Measurements from ENCODE around the gene ALCAM.

ALCAM gene

GRCh38 chr3:105366326-105367062, at the start of gene ALCAM:
Gene ALCAM, plus strand, starts transcription at chr3:105366909.
- FAIRE-seq (peak; percentile 93), DNase-seq (ENCODE audit: low spot score) (peak; percentile 99)

DNA sequence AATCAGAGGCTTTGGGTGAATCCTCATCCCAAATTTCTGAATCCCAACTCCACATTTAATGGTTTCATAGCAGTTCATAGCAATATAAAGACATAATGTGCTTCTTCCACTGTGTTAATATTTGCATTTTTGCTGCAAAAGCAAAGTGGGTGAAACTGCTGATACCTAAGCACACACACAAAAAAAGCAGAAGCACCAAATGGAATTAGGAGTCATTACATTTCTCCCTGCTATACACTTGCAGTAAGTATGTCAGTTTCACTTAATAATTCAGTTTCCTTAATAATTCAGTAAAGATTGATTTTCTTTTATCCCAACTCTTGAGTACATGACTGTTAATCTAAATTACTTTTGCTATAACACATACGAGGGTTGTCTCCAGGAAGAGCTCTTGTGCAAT, 48.9 kb upstream of the ALCAM start:
- no peak for FAIRE-seq
- DNase-seq (ENCODE audit: low spot score), result no peak

GRCh38 chr3:105322570-105323273, 44.0 kb upstream of the ALCAM start:
- DNase-seq (ENCODE audit: low spot score) (no peak), FAIRE-seq (no peak)

DNA sequence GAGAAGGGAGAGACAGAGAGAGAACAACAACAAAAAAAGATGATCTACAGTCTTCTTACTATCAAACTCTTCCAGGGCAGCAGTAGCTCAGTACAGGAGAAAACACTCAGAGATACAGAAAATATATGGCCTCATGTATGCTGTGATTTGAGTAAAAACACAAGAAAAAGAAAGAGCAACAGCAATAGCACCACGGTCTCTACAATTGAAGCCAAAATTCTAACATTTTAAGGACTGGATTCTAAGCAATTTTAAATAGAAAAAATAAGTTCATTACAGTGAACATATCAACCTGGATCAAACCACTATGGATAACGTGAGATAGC, 43.5 kb upstream of the ALCAM start:
- FAIRE-seq (no peak), DNase-seq (ENCODE audit: low spot score) (no peak)

- FAIRE-seq (no peak), DNase-seq (ENCODE audit: low spot score) (no peak)
These were observed 41.8 kb upstream of the ALCAM start for GRCh38 chr3:105324951-105325350.

DNA sequence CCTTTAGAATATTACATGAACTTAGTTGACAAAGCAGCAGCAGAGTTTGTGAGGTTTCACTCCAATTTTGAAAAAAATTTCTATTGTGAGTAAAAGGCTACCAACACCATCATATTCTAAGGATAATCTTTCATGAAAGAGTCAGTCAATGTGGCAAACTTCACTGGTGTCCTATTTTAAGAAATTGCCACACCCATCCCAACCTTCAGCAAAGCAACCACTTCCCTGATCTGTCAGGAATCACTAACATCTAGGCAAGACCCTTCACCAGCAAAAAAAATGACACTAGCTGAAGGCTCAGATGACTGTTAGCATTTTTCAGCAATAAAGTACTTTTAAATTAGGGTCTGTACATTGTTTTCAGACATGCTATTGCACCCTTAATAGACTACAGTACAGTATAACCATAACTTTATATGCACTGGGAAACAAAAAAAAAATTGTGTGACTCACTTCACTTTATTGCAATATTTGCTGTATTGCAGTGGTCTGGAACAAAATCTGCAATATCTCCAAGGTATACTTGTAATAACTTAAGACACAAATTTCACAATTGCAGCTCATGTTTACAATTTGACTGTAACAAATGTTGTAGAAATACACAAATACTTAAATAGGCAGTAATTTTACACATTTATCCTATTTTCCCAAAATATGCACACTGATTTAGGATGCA, 38.9 kb upstream of the ALCAM start:
- DNase-seq (ENCODE audit: low spot score) (no peak), FAIRE-seq (no peak)

DNA sequence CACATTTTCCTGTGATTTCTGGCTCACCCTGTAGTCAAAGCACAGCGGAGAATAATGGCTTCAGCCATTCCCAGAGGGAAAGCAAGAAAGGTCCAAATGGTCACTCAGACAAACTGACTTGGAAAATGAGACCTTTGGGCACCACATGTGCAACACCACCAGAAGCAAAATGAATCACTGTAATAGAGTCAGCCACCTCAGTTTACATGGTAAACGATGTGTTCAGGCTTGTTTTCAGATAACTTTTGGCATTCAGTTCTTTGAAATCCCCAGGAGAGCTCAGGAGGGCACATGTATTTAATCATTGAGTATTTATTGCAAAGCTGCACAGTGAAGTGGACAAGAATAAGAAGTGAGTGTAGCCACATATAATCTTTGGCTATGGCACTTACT, 38.4 kb upstream of the ALCAM start:
- no peak for FAIRE-seq
- DNase-seq (ENCODE audit: low spot score), result no peak

DNA sequence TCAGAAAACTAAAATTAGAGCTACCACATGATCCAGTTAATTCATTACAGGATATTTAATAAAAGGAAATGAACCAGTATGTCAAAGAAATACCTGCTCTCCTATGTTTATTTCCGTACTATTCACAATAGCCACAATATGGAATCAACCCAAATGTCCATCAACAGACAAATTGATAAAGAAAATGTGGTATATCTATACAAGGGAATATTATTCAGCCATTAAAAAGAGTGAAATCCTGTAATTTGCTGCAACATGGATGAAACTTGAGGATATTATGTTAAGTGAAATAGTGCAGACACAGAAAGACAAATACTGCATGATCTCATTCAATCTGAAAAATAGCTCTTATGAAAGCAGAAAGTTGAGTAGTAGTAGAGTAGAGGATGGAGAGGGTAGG, 33.7 kb upstream of the ALCAM start:
- FAIRE-seq (no peak), DNase-seq (ENCODE audit: low spot score) (no peak)

GRCh38 chr3:105334138-105334882, 32.4 kb upstream of the ALCAM start:
- FAIRE-seq (peak; percentile 79), DNase-seq (ENCODE audit: low spot score) (peak; percentile 45)

GRCh38 chr3:105339946-105340345, 26.8 kb upstream of the ALCAM start:
- DNase-seq (ENCODE audit: low spot score) (no peak), FAIRE-seq (no peak)

DNA sequence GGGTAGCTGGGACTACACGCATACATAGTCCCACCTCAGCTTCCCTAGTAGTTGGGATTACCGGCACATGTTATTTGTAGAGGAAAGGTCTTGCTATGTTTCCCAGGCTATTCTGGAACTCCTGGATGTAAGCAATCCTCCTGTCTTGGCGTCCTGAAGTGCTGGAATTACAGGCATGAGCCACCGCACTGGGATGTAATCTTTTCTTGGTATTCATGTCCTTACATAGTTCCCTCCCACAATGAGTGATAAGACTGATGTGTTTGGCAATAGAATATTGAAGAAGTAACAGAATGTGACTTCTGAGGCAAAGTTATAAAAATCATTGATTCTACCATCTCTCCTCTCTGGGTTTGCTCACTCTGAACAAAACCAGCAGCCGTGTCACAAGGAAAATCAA, 22.7 kb upstream of the ALCAM start:
- DNase-seq (ENCODE audit: low spot score), result no peak
- no peak for FAIRE-seq

DNA sequence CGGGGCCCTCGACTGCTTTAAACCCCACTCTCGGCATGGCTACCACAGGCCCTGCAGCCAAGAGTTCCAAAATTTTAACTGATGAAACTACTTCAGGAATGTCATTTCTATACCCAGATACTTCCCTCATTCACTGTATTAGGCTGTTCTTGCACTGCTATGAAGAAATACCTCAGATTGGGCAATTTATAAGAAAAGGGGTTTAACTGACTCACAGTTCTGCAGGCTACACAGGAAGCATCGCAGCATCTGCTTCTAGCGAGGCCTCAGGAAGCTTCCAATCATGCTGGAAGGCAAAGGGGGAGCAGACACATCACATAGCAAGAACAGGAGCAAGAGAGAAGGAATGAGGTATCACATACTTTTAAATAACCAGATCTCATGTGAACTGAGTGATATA, 21.6 kb upstream of the ALCAM start:
- no peak for FAIRE-seq
- no peak for DNase-seq (ENCODE audit: low spot score)

DNA sequence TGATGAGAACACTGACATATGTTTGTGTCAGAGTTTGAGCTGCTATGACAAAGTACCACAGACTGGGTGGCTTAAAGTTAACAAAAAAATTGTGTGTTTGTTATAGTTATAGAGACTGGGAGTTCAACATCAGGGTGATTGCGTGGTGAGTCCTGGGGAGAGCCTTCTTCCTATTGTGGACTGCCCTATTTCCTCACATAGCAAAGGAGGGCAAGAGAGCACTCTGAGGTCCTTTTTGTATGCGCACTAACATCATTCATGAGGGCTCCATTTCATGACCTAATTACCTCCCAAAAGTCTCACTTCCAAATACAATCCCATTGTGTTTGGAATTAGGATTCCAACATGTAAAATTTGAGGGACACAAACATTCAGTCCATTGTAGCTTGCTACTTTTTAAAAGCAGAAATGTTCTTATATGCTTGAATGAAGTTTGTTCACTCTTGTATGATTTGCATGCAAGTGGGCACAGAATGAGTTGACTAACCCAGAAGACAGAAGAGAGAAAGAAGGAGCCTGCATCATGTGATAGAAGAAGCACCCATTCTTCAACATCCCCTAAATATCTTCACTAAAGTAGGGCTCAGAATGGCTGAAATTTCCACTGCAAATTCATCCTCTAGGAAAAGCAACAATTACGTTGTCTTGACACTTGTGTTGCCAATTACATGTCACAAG, 18.9 kb upstream of the ALCAM start:
- FAIRE-seq, result no peak
- DNase-seq (ENCODE audit: low spot score), result no peak

GRCh38 chr3:105348307-105348706, 18.4 kb upstream of the ALCAM start:
- FAIRE-seq (no peak), DNase-seq (ENCODE audit: low spot score) (no peak)

- FAIRE-seq (no peak), DNase-seq (ENCODE audit: low spot score) (no peak)
These were observed 16.9 kb upstream of the ALCAM start for GRCh38 chr3:105349684-105350387.

GRCh38 chr3:105351821-105352220, 14.9 kb upstream of the ALCAM start:
- peak; percentile 68 for DNase-seq (ENCODE audit: low spot score)
- FAIRE-seq, result peak; percentile 87

DNA sequence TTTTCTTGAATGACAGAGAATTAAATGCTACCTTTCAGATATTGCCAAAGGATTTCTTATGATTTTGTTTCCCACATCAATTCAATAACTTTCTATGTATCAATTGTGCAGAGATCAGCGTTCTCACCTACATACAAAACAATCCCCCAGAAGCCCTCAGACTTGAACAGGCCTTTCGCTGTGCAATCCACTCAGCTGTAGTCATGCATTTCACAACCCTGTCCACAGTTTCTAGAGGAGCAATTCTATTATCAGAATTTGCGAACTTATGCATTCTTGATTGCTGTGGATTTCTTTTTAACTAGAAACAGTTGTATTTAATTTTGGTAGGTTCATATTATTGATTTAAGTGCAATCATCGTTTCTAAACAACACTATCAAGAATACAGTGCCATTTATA, 13.7 kb upstream of the ALCAM start:
- DNase-seq (ENCODE audit: low spot score) (no peak), FAIRE-seq (no peak)

DNA sequence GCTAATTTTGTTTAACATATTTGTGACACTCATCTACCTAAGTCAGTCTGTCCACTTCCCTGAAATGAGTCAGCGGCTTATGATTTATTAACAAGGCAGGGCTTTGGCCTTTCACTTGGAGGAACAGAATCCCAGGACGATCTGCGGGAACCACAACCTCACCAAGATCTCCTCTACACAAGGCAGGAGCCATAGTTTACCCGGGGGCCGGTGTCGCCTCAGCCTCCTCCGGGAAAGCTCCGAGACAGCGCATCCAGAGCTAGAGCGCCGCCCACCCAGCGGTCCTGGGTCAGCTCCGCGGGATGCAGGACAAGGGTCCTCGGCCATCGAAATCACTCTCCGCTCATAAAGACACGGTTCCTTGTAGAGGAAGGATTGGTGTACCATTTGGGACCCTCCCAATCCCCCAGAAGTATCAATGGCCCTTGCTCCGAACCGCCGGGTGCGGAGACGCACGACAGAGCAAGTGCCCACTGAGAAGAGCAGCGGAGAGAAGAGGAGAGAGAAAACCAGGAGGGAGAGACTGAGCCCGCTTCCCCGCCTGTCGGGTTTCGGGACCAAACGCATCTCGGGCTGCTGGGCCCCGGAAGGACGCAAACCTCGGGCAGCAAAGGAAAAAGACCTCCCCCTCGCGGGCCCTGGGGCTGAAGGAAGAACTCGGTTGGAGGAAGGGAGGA, 13.1 kb upstream of the ALCAM start:
- DNase-seq (ENCODE audit: low spot score) (peak; percentile 84), FAIRE-seq (peak; percentile 90)

DNA sequence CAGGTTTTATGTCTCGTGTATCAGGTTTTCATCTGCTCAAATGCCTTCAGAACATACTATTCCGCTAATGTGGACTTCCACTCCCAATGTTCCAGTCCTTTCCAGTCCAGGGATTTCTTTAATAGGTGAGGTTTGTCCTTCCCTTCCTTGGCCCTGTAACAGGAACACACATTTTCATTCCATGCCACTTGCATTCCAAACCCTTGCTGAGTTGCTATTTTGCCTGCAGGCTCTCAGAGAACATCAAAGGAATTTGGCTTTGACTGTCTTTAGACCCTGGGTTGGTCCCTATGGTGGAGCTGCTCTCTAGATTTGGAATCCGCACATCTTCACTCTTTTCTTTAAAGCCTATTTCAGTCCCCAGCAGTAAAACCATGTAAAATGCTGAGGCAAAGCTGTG, 12.3 kb upstream of the ALCAM start:
- DNase-seq (ENCODE audit: low spot score) (peak; percentile 26), FAIRE-seq (peak; percentile 65)

DNA sequence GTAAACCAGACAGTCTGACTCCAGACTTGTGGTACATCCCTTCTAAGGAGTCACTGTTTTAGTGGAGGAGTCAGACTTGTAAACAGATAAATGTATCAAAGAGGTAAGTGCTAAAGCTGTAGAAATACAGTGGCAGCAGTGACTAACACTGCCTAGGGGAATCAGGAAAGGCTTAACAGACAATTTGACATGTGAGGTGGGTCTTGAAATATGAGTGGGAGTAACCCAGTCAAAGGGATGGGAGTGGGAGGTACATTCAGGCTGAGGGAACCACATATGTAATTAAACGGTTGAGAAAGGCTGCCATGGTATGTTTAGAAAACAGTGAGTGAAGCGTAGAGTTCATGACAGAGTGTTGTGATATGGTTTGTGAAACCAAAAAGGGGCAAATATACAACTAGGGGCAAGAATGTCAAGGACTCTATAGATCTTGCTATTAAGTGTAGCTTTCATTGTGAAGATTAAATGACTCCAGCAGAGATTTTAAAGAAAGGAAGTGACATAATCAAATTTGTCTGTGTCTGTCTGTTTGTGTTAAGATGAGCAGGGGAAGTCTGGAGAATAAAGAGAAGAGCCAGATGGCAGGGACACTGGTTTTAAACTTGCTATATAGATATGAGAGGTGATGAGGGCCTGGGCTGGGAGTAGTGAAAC, 11.2 kb upstream of the ALCAM start:
- DNase-seq (ENCODE audit: low spot score) (peak; percentile 75), FAIRE-seq (no peak)
